GM19468 (cell line): Measurements from ENCODE around the gene PDX1.

Source experiments
- ATAC-seq: cut with Tn5 transposase; IDR thresholded peaks from one replicate; pipeline ENCODE4 v1.9.1; 2021; ENCODE audit warnings: mild to moderate bottlenecking, moderate library complexity, moderate number of reproducible peaks; ENCODE audit not compliant: unreplicated experiment; ENCODE audit errors: extremely low read depth

The PDX1 gene

DNA sequence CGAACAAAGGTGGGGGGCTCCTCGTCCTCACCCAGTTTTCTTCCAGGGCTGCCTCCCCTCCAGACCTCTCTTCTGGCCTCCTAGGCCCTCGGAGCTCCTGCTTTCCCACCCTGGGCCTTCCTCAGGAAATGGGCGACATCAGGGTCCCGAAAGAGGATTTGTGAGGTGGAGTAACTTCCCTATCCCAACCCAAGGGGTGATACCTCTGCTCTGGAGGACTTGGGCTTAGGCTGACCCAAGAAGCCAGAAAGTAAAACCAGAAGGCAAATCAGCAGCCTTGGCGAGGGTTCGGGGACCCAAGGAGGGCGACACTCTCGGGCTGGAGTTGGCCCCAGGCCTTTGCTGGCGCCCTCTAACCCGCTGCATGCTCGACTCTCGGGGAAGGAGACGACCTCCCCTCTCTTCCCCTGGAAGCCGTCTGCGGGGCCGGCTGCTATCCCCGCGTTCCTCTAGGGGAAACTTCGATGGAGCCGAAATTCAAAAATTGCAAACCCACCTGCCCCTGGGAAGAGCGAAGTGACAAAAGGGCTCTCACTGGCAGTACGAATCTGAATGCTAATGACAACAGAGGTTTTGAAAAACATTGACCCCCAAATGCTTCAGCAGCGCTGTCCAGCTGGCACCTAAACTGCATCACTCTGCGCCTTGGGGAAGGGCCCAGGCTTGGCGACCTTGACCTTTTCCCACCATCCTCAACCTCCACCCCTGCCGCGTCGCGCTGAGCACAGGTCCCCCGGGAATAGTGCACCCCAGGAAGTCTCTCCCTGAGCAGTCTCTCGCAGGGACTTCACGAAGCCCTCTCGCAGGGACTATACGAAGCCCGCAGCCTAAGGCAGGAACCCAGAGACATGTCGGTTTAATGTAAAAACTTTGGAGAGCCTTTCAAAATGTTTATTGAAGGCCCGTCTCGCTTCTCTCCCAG, 2.4 kb downstream of the PDX1 start:
- no peak for ATAC-seq

DNA sequence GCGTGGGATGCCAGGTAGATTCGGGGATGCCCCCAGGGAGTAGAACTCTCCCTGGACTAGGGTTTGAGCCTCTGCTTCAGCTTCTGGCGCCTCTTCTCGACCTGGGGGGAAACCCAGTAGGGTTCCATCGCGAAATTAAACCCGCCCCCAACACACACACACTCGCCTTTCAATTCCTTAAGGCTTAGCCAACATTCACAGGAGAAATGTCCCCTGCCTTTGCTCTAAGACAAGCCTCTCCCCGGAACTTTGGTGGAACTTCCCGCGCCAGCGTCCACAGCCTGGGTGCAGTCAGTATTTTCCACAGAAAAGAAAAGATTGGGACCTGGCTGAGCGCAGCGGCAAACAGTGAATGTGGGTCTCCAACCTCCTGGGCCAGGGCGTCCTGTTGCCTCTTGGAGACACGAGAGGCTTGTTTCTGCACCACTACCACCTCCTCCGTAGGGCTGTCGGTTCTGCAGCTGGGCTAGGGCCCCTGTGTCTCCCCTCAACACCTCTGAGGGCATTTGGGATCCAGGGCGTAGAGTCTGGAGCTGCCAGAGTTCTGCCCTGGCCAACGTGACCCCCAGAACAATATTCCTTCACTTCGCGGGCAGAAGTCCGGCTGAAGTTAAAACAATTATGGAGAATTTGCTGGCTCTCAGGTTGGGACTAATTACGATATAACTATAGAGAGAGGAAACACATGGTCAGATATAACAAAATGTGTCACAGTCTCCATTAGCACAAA, 3.2 kb downstream of the PDX1 start:
- ATAC-seq, result no peak

DNA sequence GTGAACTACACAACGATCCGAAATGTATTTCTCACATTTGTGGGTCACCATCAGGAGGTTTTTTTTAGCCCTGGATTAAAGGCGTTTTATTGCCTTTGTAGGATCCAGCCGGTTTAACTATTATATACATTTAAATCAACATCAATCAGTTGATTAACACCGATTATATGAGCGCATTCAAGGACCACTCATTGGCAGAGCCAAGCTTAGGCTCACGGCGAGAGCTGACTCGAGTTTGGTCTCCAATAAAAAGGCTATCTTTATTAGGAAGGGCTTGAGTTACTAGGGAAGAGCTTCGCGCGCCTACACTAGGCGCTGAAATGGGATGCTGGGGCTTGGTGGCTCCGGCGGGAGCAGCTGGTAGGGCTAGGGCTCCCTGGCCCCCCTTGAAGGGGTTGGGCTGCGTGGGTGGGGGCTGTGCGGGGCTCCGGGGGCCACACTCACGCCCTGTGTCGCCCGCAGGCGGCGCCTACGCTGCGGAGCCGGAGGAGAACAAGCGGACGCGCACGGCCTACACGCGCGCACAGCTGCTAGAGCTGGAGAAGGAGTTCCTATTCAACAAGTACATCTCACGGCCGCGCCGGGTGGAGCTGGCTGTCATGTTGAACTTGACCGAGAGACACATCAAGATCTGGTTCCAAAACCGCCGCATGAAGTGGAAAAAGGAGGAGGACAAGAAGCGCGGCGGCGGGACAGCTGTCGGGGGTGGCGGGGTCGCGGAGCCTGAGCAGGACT, 4.2 kb downstream of the PDX1 start:
- no peak for ATAC-seq

DNA sequence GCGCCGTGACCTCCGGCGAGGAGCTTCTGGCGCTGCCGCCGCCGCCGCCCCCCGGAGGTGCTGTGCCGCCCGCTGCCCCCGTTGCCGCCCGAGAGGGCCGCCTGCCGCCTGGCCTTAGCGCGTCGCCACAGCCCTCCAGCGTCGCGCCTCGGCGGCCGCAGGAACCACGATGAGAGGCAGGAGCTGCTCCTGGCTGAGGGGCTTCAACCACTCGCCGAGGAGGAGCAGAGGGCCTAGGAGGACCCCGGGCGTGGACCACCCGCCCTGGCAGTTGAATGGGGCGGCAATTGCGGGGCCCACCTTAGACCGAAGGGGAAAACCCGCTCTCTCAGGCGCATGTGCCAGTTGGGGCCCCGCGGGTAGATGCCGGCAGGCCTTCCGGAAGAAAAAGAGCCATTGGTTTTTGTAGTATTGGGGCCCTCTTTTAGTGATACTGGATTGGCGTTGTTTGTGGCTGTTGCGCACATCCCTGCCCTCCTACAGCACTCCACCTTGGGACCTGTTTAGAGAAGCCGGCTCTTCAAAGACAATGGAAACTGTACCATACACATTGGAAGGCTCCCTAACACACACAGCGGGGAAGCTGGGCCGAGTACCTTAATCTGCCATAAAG, 4.8 kb downstream of the PDX1 start:
- ATAC-seq, result no peak

DNA sequence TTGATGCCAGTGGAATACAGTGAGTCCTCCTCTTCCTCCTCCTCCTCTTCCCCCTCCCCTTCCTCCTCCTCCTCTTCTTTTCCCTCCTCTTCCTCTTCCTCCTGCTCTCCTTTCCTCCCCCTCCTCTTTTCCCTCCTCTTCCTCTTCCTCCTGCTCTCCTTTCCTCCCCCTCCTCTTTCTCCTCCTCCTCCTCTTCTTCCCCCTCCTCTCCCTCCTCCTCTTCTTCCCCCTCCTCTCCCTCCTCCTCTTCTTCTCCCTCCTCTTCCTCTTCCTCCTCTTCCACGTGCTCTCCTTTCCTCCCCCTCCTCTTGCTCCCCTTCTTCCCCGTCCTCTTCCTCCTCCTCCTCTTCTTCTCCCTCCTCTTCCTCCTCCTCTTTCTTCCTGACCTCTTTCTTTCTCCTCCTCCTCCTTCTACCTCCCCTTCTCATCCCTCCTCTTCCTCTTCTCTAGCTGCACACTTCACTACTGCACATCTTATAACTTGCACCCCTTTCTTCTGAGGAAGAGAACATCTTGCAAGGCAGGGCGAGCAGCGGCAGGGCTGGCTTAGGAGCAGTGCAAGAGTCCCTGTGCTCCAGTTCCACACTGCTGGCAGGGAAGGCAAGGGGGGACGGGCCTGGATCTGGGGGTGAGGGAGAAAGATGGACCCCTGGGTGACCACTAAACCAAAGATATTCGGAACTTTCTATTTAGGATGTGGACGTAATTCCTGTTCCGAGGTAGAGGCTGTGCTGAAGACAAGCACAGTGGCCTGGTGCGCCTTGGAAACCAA, 5.6 kb downstream of the PDX1 start:
- ATAC-seq, result no peak

DNA sequence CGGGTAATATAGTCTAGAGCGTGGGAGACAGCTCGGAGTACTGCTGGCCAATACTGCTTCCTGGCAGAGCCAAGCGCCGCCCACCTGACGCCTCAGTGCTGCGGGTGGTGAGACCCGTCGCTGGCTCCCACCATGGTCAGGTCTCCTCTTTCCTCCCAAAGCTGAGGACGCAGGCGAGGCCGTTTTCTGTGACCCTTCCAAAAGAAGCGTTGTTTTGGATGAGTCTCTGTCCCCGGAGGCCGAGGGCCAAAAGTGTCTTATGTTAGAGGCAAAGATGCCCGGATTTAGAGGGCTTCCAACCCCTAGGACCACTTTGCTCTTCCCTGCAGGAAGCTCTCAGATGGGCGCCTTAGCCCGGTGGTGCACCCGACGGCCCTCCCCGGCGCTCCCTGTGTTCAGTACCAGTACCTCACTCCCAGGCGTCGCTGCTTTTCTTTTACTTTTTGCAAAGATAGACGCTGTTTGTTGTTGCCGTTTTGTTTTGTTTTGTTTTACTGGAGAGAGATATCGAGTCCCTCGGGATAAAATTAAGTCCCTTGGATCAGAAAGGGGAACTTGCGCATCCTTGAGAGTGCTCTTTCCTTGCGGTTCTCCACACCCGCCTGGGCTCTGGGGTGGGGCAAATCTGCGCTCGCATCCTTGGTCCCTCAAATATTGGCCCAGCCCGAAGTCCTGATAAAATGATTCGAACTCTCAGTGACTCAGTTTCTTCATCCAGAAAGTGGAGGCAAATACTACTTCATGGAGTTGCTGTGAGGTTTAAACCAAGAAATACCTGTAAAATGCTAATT, 7.0 kb downstream of the PDX1 start:
- ATAC-seq, result no peak

DNA sequence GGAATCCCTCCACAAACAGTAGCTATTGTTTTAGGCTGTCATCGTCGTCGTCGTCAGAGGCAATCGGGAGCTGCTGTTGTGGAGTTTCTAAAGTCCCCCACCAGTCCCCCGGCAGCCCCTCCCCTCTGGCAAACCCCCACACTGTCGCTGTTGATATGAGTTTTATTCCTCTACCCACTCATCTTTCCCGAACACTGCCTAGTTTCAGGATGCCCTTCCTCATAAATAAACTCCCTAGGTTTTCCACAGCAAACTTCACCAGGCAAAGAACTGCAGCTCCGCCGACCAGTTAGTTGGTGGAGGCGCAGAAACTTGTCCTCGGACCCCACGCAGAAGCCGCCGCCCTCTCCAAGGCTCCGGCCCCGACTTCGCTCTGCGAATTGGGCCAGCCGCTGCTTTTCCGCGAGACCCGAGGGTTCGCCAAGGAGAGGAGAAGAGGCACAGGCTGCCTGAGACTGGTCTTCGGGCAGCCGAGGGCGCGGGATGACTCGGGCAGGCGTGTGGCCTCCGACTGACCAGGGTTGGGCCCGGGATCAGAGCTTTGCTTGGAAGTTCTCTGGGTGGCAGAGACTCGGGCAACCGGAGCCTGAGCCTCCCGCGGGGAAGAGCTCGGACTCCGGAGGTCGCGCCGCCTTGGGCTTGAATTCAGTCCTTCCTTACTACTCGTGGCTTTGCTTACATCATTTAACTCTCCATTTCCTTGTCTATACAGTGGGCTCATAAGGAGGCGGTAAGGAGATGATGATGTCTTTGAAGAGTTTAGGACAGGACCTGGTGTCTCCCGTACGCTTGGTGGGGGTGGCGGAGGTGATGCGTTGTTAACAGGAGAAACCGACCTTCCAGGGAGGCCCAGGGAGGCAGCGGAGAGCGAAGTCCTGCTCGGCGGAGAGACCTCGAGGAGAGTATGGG, 7.9 kb downstream of the PDX1 start:
- ATAC-seq, result no peak

DNA sequence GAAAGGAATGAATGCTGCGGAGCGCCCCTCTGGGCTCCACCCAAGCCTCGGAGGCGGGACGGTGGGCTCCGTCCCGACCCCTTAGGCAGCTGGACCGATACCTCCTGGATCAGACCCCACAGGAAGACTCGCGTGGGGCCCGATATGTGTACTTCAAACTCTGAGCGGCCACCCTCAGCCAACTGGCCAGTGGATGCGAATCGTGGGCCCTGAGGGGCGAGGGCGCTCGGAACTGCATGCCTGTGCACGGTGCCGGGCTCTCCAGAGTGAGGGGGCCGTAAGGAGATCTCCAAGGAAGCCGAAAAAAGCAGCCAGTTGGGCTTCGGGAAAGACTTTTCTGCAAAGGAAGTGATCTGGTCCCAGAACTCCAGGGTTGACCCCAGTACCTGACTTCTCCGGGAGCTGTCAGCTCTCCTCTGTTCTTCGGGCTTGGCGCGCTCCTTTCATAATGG, 8.6 kb downstream of the PDX1 start:
- ATAC-seq, result no peak

DNA sequence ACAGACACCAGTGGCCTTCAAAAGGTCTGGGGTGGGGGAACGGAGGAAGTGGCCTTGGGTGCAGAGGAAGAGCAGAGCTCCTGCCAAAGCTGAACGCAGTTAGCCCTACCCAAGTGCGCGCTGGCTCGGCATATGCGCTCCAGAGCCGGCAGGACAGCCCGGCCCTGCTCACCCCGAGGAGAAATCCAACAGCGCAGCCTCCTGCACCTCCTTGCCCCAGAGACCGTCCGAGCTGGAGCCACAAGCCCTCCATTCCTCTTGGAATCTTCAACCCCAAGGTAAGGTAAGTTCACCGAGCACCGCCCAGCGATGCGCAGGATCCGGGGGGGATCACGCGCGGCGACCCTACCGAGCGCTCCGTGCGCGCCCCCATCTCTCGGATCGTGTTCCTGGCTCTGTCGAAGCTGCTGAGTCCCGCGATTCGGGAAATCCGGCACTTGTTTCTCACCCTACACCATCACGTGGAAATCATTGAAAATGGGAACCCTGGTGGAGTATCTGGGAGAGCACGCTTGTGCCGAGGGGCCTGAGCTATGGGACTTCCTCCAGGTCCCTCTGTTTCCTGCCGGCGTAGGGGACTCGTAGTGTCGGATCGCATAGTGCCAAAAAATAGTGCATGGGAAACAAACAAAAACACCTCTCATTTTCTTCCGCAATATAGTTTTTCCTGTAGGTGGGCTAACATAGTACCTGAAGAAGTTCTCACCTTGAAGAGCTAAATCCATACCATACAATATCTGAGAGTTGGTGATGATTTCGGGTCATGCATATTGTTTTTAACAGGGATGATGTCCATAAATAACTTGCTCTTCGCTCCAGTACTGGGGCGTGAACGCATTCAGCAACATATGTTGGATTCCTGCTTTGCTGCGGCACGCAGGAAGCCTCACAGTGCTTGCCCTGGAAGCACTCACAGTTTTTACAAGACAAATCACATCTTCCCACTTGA, 9.3 kb downstream of the PDX1 start:
- no peak for ATAC-seq

DNA sequence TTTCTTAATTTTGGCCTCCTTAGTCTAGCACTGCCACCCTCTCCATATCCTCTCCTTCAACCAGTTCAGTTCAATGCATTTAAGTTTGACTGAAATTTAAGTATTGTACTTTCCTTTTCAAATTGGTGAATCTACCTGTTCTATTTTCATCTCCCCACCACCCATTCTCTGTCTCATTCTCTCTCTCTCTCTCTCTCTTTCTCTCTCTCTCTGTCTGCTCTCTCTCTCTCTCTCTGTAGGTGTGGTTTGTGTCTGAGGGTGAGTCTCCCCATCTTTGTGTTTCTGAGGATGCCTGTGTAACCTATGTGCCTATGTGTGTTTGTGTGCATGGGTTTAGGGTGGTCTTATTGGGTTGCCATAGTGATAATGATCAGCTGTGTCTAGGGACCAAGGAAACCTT, 10.1 kb downstream of the PDX1 start:
- ATAC-seq, result no peak

DNA sequence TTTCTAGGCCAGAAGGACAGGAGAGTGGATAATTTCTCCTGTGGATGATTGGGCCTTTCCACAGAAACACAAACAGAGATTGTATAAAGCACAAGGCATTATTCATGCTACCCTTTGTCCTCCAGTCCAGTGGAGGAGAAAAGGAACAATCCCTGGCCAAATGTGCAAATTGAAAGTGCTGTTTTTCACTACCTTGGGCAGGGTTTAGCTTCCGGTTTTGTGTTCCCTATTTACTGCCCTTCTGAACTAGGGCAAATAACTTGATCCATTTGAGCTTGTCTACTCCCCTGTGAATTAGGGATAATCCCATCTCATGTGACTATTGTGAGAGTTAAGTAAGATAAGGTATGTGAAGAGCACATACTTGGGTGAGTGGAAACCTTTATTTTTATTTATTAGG, 13.3 kb downstream of the PDX1 start:
- ATAC-seq, result no peak

DNA sequence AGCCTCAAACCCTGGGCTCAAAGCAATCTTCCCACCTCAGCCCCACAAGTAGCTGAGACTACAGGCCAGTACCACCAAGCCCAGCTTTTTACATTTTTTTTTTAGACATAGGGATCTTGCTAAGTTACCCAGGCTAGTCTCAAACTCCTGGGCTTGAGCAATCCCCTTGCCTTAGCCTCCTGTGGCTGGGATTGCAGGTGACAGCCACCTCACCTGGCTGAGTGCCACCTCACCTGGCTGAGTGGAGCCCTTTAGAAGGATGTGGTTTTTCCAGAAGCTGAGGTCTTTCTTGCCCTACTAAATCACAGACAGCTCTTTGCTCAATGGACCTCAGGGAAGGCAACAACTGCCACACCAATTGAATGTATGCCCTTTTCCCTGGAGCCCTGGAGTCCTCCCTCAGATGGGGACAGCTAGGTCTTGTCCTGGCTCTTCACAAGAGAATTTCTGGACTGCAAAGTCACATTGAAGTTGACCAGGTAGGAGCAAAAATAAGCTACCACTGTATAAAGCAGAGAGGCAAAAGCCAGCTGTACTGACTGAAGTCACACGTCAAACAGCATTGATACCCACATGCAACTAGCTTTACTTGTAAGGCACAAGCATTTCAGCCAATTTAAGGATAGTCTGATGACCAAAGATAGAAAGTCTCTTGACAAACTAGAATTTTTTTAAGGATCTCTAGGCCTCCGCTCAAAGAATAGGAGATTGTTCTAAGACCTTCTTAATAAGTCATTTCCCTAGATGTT, 14.0 kb downstream of the PDX1 start:
- ATAC-seq, result no peak

DNA sequence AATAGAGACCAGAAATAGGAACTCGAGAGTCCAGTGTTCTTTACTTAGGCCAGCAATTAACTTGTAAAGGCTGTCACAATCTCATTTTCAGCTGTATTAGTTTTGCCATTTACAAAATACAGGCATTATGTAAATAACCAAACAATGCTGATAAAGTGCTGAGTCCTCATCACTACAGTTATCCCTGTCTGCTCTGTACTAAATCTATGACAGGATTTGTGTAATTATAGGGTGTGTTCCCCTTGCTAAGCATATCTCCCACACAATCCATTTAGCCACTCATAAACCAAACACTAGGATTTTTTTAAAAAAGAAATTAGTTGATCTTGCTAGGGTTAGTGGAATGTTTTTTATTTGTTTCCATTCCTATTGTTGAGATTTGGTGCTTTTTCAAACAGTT, 23.2 kb downstream of the PDX1 start:
- no peak for ATAC-seq

DNA sequence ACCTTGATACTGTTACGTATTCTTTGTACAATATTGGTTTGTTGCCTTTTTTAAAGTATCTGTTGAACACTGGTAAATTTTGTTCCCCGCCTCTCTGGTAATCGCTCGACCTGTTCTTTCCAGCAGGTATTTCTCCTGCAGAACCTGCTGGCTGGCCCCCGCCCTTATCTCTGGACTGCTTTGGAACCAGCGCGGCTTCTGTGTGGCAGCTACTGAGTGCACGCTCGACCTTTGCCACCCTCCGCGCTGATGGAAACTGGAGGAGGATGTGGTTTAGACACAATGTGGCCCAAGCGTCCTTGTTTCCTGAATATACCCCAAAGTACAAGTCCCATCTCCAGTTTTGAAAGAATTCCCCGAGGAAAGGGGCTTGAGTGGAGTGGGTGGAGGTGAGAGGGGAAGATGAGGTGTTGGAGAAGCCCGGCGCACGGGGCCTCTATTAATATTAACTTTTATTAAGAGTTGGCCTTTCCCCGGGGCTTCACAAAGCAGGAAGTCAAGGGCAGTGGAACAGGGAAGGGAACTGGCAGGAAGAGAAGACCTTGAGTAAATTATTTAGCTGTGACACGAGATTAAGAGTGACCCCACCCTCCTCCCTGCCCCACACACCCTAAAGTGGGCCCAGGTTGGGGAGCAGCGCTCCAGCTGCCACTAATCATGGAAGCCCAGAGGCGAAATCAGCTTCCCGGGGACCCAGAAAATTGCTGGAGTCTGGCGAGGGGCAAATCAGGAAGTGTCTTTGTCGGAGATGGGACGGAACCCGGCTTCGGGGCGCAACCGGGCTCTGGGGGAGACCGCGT, 33.3 kb downstream of the PDX1 start:
- ATAC-seq, result no peak

DNA sequence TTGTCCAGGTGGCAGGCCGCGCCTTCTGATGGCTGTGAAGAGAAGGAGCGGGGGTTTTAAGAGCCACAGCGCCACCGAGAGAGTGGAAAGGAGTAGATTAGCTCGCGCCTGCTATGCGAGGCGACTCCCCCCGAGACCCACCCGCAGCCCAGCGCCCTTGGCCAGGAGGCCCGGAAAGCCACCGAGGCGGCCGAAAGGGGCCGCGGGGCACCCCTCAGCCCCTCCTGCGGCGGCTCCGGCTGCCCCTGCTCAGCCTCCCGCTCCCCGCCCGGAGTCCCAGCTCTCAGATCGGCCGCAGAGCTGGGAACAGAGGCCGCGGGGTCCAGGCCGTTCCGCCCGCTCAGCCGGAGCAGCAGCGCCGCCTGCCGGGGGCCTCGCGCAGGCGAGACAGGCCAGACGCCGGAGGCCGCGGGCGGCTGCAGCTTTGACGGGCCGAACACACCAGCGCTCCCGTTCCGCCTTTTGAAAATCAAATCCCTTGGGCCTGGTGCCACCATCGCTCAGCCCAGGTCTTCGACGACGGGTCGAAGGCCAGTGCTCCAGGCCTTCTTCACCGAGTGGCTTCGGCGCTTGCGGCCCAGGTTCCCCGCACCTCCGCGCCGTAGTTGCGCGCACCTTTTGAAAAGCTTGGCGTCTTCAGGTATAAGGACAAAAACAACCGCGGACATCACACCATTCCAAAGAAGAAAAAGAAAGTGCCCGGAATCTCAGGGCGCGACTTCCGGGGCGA, 34.0 kb downstream of the PDX1 start:
- peak; percentile 61 for ATAC-seq
